ENCODE measurements around the gene LSAMP. TPM values are rescaled to one million over a fixed set of nuclear protein-coding genes. Genes with fewer than 3 reads are reported as not detected.

LSAMP gene
- polyA plus RNA-seq, 3 donors = not detected

- TF ChIP-seq, protein P1, sequence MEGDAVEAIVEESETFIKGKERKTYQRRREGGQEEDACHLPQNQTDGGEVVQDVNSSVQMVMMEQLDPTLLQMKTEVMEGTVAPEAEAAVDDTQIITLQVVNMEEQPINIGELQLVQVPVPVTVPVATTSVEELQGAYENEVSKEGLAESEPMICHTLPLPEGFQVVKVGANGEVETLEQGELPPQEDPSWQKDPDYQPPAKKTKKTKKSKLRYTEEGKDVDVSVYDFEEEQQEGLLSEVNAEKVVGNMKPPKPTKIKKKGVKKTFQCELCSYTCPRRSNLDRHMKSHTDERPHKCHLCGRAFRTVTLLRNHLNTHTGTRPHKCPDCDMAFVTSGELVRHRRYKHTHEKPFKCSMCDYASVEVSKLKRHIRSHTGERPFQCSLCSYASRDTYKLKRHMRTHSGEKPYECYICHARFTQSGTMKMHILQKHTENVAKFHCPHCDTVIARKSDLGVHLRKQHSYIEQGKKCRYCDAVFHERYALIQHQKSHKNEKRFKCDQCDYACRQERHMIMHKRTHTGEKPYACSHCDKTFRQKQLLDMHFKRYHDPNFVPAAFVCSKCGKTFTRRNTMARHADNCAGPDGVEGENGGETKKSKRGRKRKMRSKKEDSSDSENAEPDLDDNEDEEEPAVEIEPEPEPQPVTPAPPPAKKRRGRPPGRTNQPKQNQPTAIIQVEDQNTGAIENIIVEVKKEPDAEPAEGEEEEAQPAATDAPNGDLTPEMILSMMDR (IDR thresholded peaks at IDR 0.05) = no peak
- Histone ChIP-seq H3K4me2 (replicated peaks; ENCODE audit: extremely low read depth, low read length, poor library complexity, severe bottlenecking) (no peak overlapping the region), H3K79me2 (ENCODE audit: insufficient read depth, low read length) (no peaks in the 10 kb centered on the region), H3K4me3 (replicated peaks in 1 of 3; ENCODE audit: low read depth in 2 of 3, low read length in 3 of 3) (no peak overlapping the region), H3K9me3 (replicated peaks in 1 of 2; ENCODE audit: control insufficient read depth in 1 of 2, insufficient read depth in 1 of 2, low read length in 2 of 2) (no peaks in the 10 kb centered on the region), H3K4me1 (ENCODE audit: control insufficient read depth in 1 of 2, insufficient read depth in 2 of 2, low read length in 2 of 2) (no peaks in the 10 kb centered on the region), H2AFZ (ENCODE audit: insufficient read depth, low read depth, low read length, poor library complexity, severe bottlenecking) (no peak overlapping the region), H3K36me3 (replicated peaks in 1 of 2; ENCODE audit: control insufficient read depth in 1 of 2, insufficient read depth in 2 of 2, low read length in 2 of 2) (no peaks in the 10 kb centered on the region), H3K9ac (ENCODE audit: insufficient read depth, low read length, poor library complexity, severe bottlenecking) (no peak overlapping the region), H3K27ac (ENCODE audit: low read depth in 1 of 2, low read length in 2 of 2) (no peak overlapping the region), H3K27me3 (ENCODE audit: control insufficient read depth in 2 of 2, insufficient read depth in 2 of 2, low read length in 2 of 2) (no peaks in the 10 kb centered on the region), H4K20me1 (ENCODE audit: insufficient read depth, low read length) (no peaks in the 10 kb centered on the region)
- H3K4me3 Mint-ChIP-seq = no peak overlapping the region
- WGBS (ENCODE audit: insufficient coverage) = 73% methylated on average over 2 of the region's 4 CpGs
- H3K27me3 Mint-ChIP-seq (ENCODE audit: low read depth in 3 of 3) = peaks cover 0 to 2% (median 1%) of the 10 kb centered on the region in 3 donors
- no peaks in the 10 kb centered on the region for H3K36me3 Mint-ChIP-seq
- intact Hi-C loops (cut with micrococcal nuclease) = no loop called here
- peaks cover 0 to 1% (median 0%) of the 10 kb centered on the region in 7 donors for H3K9me3 Mint-ChIP-seq
- H3K27ac Mint-ChIP-seq = no peak overlapping the region
- no peaks in the 10 kb centered on the region for H3K4me1 Mint-ChIP-seq
- no peak for DNase-seq
Observed at GRCh38 chr3:116281313-116282143, 163.8 kb downstream of the LSAMP start.

DNA sequence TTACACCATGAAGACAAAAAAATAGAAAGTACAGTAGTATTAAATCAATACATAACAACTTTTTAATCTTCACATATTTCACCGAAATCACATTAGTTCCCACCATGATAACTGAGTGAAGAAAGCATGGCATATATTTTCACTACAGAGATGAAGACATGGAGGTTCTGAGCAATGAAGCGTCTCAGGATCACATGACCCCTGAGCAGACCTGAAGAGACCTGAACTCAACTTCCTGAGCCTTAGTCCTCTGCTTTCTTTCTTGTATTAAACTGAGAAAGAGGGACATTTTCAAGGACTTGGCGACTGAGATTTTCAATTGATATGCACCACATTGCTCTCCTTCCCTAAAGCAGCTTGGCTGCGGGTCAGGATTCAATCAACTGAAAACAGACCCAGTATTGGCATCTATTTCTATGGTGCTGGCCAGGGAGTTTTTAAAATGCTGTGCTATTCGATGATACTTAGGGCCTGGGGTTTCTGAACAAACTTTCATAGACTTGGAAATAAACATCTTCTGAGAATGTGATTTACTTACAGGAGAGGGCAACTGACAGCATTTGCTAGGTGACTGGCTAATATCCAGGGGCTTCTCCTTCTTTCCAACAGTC lies 165.1 kb downstream of the LSAMP start:
- no peaks in the 10 kb centered on the region for H3K4me1 Mint-ChIP-seq
- Histone ChIP-seq H3K79me2 (ENCODE audit: insufficient read depth, low read length) (no peaks in the 10 kb centered on the region), H3K4me3 (replicated peaks in 1 of 3; ENCODE audit: low read depth in 2 of 3, low read length in 3 of 3) (no peak overlapping the region), H3K27me3 (ENCODE audit: control insufficient read depth in 2 of 2, insufficient read depth in 2 of 2, low read length in 2 of 2) (no peaks in the 10 kb centered on the region), H3K4me1 (ENCODE audit: control insufficient read depth in 1 of 2, insufficient read depth in 2 of 2, low read length in 2 of 2) (no peaks in the 10 kb centered on the region), H3K27ac (ENCODE audit: low read depth in 1 of 2, low read length in 2 of 2) (no peak overlapping the region), H3K36me3 (replicated peaks in 1 of 2; ENCODE audit: control insufficient read depth in 1 of 2, insufficient read depth in 2 of 2, low read length in 2 of 2) (no peaks in the 10 kb centered on the region), H4K20me1 (ENCODE audit: insufficient read depth, low read length) (no peaks in the 10 kb centered on the region), H2AFZ (ENCODE audit: insufficient read depth, low read depth, low read length, poor library complexity, severe bottlenecking) (no peak overlapping the region), H3K4me2 (replicated peaks; ENCODE audit: extremely low read depth, low read length, poor library complexity, severe bottlenecking) (no peak overlapping the region), H3K9ac (ENCODE audit: insufficient read depth, low read length, poor library complexity, severe bottlenecking) (no peak overlapping the region), H3K9me3 (replicated peaks in 1 of 2; ENCODE audit: control insufficient read depth in 1 of 2, insufficient read depth in 1 of 2, low read length in 2 of 2) (no peaks in the 10 kb centered on the region)
- DNase-seq = no peak
- H3K4me3 Mint-ChIP-seq = no peak overlapping the region
- peaks cover 0 to 2% (median 1%) of the 10 kb centered on the region in 3 donors for H3K27me3 Mint-ChIP-seq (ENCODE audit: low read depth in 3 of 3)
- intact Hi-C loops (cut with micrococcal nuclease) = no loop called here
- TF ChIP-seq, protein P1 (IDR thresholded peaks at IDR 0.05) = no peak
- H3K36me3 Mint-ChIP-seq = no peaks in the 10 kb centered on the region
- peaks cover 0 to 1% (median 0%) of the 10 kb centered on the region in 7 donors for H3K9me3 Mint-ChIP-seq
- no CpG with 5 or more reads among the region's 5 CpGs for whole genome bisulfite sequencing (ENCODE audit: insufficient coverage)
- no peak overlapping the region for H3K27ac Mint-ChIP-seq
